ENCODE results near the gene VGLL4.
A peak's percentile ranks its signal among the peaks of the same experiment; 100 is the strongest.
"Not testable (repeated sequence)": the region's sequence is repeated elsewhere in the genome, so short reads cannot be mapped to it uniquely, and the experiment has no call there.

Gene VGLL4

DNA sequence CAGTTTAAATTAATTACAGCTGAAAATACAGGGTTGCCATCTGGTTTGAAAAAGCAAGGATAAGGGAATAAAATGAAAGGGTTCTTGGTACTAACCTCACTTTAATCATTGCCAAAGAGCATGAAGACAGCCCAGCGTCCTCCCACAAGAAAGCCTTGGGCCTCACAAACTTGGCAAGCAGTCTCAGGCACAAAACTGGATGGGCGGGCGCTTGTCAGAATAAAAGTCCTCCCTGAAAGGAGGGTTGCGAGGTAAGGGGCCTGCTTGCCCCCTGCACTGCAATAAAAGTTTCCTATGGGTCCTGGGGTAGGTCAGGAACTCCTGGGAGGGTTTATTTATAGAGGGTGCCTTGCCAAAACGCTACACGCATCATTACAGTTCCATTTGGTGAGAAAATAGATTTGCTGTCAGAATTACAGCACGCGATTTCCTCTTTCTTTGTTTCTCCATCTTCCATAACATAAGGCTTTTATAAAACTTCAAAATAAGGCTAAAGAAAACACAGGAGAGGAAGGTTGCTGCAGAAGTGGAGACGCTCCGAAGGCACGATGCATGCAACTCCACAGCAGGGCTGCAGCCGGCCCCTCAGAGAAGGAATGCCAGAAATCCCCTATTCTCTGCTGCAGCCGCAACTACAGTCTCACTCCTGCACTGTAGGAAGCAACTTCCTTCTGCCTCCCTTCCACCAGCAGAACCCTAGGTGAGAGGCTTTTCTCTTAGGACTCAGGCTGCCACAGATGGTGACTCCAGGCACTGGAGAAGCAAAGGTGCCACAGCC lies 61.3 kb downstream of the VGLL4 start:
- DNase-seq, result peak; percentile 91

GRCh38 chr3:11581237-11582190 lies 62.2 kb downstream of the VGLL4 start:
- no peak for DNase-seq

GRCh38 chr3:11580645-11581044 lies 63.1 kb downstream of the VGLL4 start:
- no peak for DNase-seq

DNA sequence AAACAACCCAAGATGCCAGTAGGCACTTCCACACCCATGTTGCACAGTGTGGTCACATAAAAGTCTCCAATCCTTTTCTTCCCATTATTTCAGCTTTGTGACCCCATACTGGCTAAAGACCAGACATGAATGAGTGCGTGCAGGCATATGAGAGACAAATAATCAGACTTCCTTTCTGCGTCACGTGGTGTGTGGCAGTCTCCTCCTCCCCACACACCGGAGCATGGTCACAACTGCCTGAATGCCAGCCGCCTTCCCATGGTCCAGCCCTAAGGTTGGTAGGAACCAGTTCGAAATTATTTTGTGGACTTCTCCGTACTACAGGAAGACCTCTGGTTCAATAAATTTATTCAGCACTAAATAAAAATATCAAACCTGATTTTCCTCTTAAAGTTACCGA lies 65.5 kb downstream of the VGLL4 start:
- no peak for DNase-seq

DNA sequence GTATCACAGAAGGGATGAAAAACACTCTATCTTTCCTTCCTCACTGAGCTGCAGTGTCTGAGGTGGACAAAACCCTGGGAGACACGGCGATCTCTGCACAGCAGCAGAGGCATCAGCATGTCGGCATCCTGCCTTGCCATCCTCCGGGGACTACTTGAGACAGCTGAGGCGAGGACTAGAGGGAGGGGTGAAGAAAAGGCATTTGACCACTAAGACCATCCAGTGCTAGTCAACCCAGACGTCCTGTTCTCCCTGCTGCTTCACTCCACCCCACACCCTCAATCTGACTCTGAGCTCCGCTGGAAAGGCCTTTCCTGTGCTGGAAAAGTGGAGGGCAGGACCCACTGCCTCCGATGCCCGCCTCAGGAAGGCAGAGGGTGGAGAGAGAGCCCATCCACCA lies 67.3 kb downstream of the VGLL4 start:
- no peak for DNase-seq

DNA sequence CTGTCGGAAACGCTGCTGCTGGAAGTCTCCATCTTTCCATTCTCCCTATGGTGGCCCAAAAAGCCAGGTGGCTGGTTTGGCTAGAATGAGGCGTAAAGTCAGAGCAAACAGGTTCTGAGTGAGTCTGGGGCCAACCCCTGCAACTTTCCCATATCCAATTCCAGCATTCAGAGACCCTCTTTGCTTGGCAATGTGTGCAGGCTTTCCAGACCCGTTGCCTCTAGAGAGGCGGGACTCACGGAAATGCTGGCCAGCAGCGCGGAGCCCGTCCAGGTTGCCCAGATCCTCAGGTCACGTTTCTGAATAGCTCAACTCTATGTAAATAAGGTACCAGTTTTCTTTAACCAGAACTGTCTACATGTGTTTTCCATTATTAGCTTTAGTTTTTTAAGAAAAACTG lies 68.0 kb downstream of the VGLL4 start:
- no peak for DNase-seq

DNA sequence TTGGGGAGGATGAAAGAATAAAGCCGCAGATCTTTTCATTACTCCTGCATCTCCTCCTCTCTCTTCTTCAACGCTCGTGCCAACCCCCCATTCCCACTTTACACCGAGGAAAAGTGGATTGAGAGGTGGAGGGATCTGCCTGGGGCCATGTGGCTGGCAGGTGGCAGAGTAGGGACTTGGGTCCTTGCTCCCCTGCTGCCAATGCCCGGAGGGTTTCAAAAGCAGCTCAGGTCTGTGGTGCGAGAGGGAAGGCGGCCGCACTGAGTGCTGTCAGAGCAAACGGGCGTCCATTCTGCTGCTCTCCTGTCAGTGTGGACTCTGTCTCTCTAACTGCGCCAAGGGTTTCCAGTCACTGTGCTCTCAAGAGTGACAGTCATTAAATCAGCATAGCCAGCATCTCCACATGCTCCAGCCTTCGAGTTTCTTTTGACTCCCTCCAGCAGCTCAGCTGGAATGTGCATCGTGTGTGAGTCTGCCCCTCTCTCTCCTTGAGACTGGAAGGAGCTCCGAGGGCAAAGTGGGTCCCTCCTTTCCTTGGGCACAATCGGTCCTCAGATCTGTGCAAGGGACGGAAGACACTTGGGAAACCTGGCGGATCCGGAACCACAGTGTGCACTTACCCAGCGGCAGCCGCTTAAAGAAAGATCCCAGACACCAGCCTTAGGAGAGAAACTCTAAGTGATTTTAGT lies 68.6 kb downstream of the VGLL4 start:
- no peak for DNase-seq

- DNase-seq, result not testable (repeated sequence)
Measured at GRCh38 chr3:11572660-11573059, 71.1 kb downstream of the VGLL4 start.

GRCh38 chr3:11570789-11571495 lies 72.8 kb downstream of the VGLL4 start:
- DNase-seq, result no peak

DNA sequence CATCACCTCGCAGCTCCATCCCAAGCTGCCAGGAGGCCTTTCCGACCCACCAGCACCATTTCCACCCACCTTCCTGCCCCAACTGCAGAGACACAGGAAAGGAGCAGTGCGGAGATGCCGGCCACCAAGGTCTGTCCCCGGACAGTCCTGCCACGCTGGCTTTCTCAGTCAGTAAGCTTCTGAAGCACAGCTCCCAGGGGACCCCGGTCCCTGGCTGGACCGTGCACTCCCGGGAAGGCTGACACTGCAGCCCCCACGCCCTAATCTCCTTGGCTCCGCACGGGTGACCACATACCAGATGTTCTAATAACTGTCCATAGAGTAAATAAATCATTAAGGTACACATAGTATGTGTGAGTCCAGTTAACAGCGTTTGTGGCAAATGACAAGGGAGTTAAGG lies 73.5 kb downstream of the VGLL4 start:
- no peak for DNase-seq

DNA sequence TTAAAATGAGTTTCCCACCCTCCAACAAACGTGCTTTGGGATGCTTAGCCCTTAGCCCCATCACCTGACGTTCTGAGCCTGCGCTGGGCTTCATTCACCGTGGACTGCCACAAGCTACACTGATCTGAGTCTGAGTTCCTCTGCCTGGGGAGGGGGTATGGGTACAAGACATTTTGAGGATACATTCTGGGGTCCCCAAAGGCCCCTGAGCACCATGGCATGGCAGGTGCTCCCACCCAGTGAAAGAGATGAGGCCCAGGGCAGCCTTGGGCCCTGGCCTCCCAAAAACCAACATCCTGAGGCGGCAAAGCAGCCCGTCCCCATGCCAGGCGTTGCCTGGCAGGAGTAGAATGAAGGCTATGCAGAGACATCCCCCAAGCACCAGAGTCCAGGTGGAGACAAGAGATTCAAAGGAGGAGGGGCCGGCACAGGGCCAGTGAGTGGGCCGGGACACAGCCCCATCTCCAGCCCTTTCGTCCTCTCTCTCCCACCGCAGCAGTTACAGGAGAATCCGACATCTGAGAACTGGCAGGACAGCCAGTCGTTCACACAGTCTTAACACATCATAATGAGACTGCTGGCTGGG lies 74.5 kb downstream of the VGLL4 start:
- no peak for DNase-seq

- DNase-seq, result no peak
Measured at GRCh38 chr3:11568503-11569155, 75.1 kb downstream of the VGLL4 start.

DNA sequence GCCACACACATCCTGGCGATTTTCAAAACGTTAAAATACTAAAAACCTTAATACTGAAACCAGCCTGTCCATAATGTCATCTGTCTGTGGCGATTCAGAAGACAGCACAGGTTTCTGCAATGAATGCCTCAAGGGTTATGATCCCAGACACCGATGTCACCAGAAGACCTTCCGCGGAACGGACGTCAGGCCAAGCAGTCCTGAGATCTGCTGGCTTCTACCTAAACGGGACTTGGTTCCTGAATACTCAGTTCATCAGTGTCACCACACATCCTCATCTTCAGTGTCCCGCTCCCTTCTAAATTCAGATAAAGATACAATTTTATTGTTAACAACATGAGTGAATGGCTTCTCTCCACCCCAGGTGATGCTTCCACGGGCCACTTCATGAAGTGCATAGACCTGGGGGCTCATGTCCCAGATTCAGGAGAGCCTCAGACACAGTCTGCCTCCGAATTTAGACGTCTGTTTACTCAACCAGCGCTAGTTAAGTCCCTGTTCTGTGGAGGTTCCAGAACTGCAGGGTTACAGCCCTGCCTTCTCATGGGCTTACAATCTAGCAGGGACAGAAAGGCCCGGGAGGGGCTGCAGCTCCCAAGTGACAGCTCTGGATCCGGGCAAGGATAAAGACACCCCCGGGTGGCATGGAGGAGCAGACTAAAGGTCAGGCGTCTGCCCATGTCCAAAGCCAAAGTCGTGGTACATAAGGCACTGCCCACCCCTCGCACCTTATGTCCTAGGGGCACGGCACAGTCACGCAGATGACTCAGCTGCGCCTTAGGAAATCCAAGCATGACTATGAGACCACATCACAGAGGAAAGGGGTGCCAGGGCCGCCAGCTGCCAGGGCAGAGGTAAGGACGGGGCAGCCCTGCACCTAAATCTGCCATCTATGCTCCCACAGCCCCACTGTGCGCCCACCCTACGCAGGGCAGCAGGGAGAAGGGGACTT lies 75.9 kb downstream of the VGLL4 start:
- DNase-seq, result no peak

DNA sequence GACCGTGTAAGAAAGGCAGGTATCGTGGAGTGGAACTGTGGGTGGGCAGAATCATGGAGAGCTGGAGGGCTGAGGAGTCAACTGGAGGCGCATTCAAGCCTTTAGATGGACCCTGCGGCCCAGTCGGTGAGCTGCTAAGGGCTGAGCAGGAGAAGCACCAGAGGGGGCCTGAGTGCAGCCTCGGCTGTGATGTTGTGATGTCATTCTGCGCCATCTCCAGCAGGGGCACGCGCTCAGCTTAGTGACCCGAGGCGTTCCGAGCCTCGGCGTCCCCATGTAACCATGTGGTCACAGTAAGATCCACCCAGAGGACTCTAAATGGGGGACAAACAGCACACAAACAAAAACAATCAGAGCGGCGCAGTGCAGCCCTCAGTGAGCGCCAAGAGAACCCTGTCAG lies 76.8 kb downstream of the VGLL4 start:
- DNase-seq, result no peak

- no peak for DNase-seq
Measured at GRCh38 chr3:11566478-11566877, 77.2 kb downstream of the VGLL4 start.

GRCh38 chr3:11565932-11566331 lies 77.8 kb downstream of the VGLL4 start:
- no peak for DNase-seq

DNA sequence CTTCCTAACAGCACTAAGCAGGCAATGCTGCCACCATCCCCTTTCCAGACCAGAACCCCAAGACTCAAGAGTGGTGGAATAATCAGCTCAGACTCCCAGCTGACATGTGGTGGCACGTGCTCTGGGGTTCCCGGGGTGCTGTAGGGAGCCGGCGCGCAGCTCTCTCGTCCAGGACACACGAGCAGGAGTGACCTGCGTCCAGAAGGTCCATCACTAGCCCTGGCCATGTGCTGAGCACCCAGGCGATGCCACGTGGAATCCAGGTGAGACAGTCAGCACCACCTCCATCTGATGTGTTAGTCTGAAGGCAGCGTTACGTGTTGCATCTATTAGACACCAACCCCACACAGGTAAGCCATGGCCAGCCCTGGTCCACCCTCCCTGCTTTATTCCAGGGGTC lies 78.2 kb downstream of the VGLL4 start:
- no peak for DNase-seq

GRCh38 chr3:11565072-11565471 lies 78.6 kb downstream of the VGLL4 start:
- DNase-seq, result no peak

- DNase-seq, result no peak
Measured at GRCh38 chr3:11564577-11565001, 79.1 kb downstream of the VGLL4 start.

DNA sequence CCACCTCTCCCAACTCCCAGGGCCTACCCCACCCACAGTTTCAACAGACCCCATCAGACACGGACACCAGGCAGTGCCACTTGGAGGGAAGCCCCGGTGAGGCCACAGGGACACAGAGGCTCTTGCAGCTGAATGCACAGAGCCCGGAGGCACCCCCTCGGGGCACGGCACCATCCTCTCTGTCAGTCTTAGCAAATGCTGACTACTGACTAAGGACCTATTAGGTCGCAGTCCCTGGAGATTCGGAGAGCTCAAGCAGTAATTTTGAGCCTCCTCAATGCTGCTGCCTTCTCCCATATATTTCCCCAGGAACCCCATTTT lies 79.9 kb downstream of the VGLL4 start:
- DNase-seq, result no peak

Data from NCI-H69 (cell line).